Adrenal gland (tissue), 12 donors: ENCODE data around the gene SYPL2. TPM values are rescaled to one million over a fixed set of nuclear protein-coding genes. Genes with fewer than 3 reads are reported as not detected.

Experiments used
- DNase-seq, 7 donors: peaks; one replicate each; pipeline ENCODE4 v3.0.0-alpha.2; 2019 to 2020
- H3K27ac ChIP-seq, 5 donors: fragments of 200-600 bp; sonication (generic) in 4 of 5; 1 replicate in 3 of 5; 2 replicates in 2 of 5; pipeline versions ENCODE4 v1.5.1 to v1.8.0; 2016 to 2020; ENCODE audit warnings: mild to moderate bottlenecking in 1 of 5
- H3K27me3 ChIP-seq: fragments of 200-600 bp; 2 replicates; pipeline ENCODE4 v1.8.0; 2021
- H3K36me3 ChIP-seq, 2 donors: fragments of 200-600 bp; replicated peaks in 1 of 2; 1 replicate in 1 of 2; 2 replicates in 1 of 2; pipeline versions ENCODE4 v1.5.1 to v1.8.0; 2018 to 2022
- H3K4me1 ChIP-seq, 2 donors: fragments of 200-600 bp; replicated peaks in 1 of 2; 1 replicate in 1 of 2; 2 replicates in 1 of 2; pipeline versions ENCODE4 v1.5.1 to v1.8.0; 2018 to 2021
- H3K4me3 ChIP-seq, 4 donors: fragments of 200-600 bp; sonication (generic) in 3 of 4; one replicate each; pipeline ENCODE4 v1.5.1; 2016 to 2018
- H3K9me3 ChIP-seq, 3 donors: fragments of 200-600 bp; sonication (generic) in 1 of 3; replicated peaks in 1 of 3; 1 replicate in 2 of 3; 2 replicates in 1 of 3; pipeline versions ENCODE4 v1.5.1 to v1.8.0; 2016 to 2021
- CTCF ChIP-seq, 6 experiments: fragments of 450-650 bp in 4 of 6; fragments of 200-600 bp in 2 of 6; sonication (generic) in 1 of 6; IDR thresholded peaks; 1 replicate in 5 of 6; 2 replicates in 1 of 6; pipeline versions ENCODE4 v1.5.1 to v1.8.0; 2016 to 2021; ENCODE audit warnings: antibody characterized with exemption in 6 of 6, mild to moderate bottlenecking in 2 of 6, moderate library complexity in 1 of 6
- POLR2A ChIP-seq, 2 donors: fragments of 450-650 bp; IDR thresholded peaks; one replicate each; pipeline ENCODE4 v1.6.1; 2017; ENCODE audit warnings: antibody characterized with exemption in 2 of 2, mild to moderate bottlenecking in 2 of 2, moderate library complexity in 1 of 2
- WGBS, 4 donors: extraction: QIAGEN DNeasy Blood & Tissue Kit in 2 of 4; methylation state at CpG; one replicate each; pipeline versions ENCODE4 v1.1.5 to v1.1.7; 2013 to 2017; 5-methylcytosine and 5-hydroxymethylcytosine counted together
- intact Hi-C, 2 donors: fragments of 100-400 bp; cut with DNase I; formaldehyde crosslinking; loops; one replicate each; pipeline versions ENCODE4 v1.14.1 to v1.15.0; 2022 to 2023
- polyA plus RNA-seq, 3 donors: library from polyadenylated mRNA; stranded (reverse); fragments of 200-250 nt in 2 of 3; fragments of 350-450 nt in 1 of 3; fragmentation: Illumina TruSeq in 1 of 3; extraction: RNeasy Lipid Tissue Mini Kit (QIAGEN cat#74804) in 1 of 3; gene quantifications; one replicate each; pipeline ENCODE4 v1.2.3, GENCODE V29; 2013 to 2014
- total RNA-seq, 9 donors: library from RNA; depleted of rRNA in 4 of 9; stranded (reverse); fragments of >200 nt in 4 of 9; fragments of 120-200 nt in 1 of 9; fragmentation: NEBNext Ultra II Directional in 1 of 9; extraction: Animal tissue kit (Norgen Biotek cat#: 25700) in 1 of 9; gene quantifications; one replicate each; pipeline versions ENCODE4 v1.1.0 to v1.2.4, GENCODE V29; 2013 to 2023
- donor health status: healthy with polysubstance abuse.
- donor health status: Bipolar disorder and iron deficiency.
- donor health status: DM: yes; HTN: yes; CAD: no.
- donor health status: DM: no; HTN: no; CAD: no.
- donor health status: DM: no; HTN: no; CAD: no.
- donor health status: DM: yes; HTN: yes; CAD: no.

SYPL2 gene
- total and polyA plus RNA-seq, 12 donors, result 5.8 to 23.6 (median 11.6) TPM

GRCh38 chr1:109517337-109517736, 51.0 kb downstream of the SYPL2 start:
- Histone ChIP-seq H3K27me3 (no peaks in the 10 kb centered on the region), H3K4me3 (no peak overlapping the region), H3K4me1 (peaks cover 10 to 14% of the 10 kb centered on the region in 2 donors), H3K36me3 (no peaks in the 10 kb centered on the region), H3K9me3 (no peaks in the 10 kb centered on the region), H3K27ac (no peak overlapping the region)
- DNase-seq, result no peak
- intact Hi-C loops, result no loop called here
- WGBS, 4 donors, result 83 to 88% (median 85%) methylated on average over 5 of the region's 5 CpGs
- no peak for TF ChIP-seq POLR2A (IDR thresholded peaks at IDR 0.05)
- TF ChIP-seq CTCF (IDR thresholded peaks at IDR 0.05), result no peak

GRCh38 chr1:109521002-109521951, 54.9 kb downstream of the SYPL2 start:
- DNase-seq, result peak in 3 of 7 donors; percentile 46 to 52 (median 47)
- H3K4me1 ChIP-seq, result peaks cover 10 to 14% of the 10 kb centered on the region in 2 donors
- WGBS, 4 donors, result 38 to 57% (median 45%) methylated on average over 13 to 14 of the region's 14 CpGs
- H3K36me3 ChIP-seq, result no peaks in the 10 kb centered on the region
- peak overlapping the region in 1 of 5 donors; percentile 17 for H3K27ac ChIP-seq
- intact Hi-C loops, result no loop called here
- no peaks in the 10 kb centered on the region for H3K9me3 ChIP-seq
- H3K27me3 ChIP-seq, result no peaks in the 10 kb centered on the region
- no peak for TF ChIP-seq POLR2A (IDR thresholded peaks at IDR 0.05)
- no peak for TF ChIP-seq CTCF (IDR thresholded peaks at IDR 0.05)
- no peak overlapping the region for H3K4me3 ChIP-seq

GRCh38 chr1:109522026-109522425, 55.7 kb downstream of the SYPL2 start:
- H3K27ac ChIP-seq, result peak overlapping the region in 1 of 5 donors; percentile 17
- WGBS, 4 donors, result 86 to 96% (median 89%) methylated on average over 7 of the region's 7 CpGs
- intact Hi-C loops, result no loop called here
- H3K4me1 ChIP-seq, result peaks cover 10 to 14% of the 10 kb centered on the region in 2 donors
- no peak overlapping the region for H3K4me3 ChIP-seq
- DNase-seq, result no peak
- TF ChIP-seq CTCF (IDR thresholded peaks at IDR 0.05) (no peak), POLR2A (IDR thresholded peaks at IDR 0.05) (no peak)
- no peaks in the 10 kb centered on the region for H3K27me3 ChIP-seq
- H3K9me3 ChIP-seq, result no peaks in the 10 kb centered on the region
- no peaks in the 10 kb centered on the region for H3K36me3 ChIP-seq

GRCh38 chr1:109523706-109524105, 57.4 kb downstream of the SYPL2 start:
- no peak overlapping the region for H3K4me3 ChIP-seq
- TF ChIP-seq CTCF (IDR thresholded peaks at IDR 0.05), result no peak
- no peak for TF ChIP-seq POLR2A (IDR thresholded peaks at IDR 0.05)
- 87 to 94% (median 90%) methylated on average over 2 of the region's 2 CpGs for WGBS, 4 donors
- peaks cover 10 to 14% of the 10 kb centered on the region in 2 donors for H3K4me1 ChIP-seq
- intact Hi-C loops, result no loop called here
- H3K27me3 ChIP-seq, result no peaks in the 10 kb centered on the region
- DNase-seq, result no peak
- H3K27ac ChIP-seq, result no peak overlapping the region
- H3K9me3 ChIP-seq, result no peaks in the 10 kb centered on the region
- no peaks in the 10 kb centered on the region for H3K36me3 ChIP-seq
